Measurements from ENCODE around the gene C4A. TPM values are rescaled to one million over a fixed set of nuclear protein-coding genes. Genes with fewer than 3 reads are reported as not detected.

Gene C4A
- total and polyA plus RNA-seq, 10 of the 15 experiments (the other 5 are each of a cell fraction or from before 2014, with no cell fraction given) = 0.13 to 5.4 (median 0.88) TPM; not detected in 1

DNA sequence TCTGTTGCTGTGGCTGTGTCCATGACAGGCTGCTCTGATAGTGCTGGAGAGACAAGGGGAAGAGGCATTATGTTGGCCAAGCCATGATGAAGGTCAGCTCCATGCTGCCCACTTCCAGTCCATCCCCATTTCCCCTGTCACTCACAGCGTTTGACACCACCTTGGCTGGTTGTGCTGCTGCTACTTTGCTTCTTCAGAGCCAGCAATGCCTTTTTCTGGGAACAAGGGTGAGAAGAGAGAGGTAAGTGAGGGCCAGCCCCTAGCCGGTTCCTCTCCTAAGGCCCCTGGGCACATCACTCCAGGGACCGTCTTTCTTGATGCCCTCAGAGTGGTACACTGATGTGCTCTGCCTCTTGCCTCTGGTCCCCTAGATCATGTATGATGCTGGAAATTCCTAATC lies 25.1 kb upstream of the C4A start:
- Histone ChIP-seq H2AFZ (ENCODE audit: control insufficient read depth, low read depth, low read length) (no peak overlapping the region), H3K27me3 (replicated peaks in 1 of 2; ENCODE audit: control insufficient read depth in 2 of 2, insufficient read depth in 2 of 2, low read length in 1 of 2) (no peaks in the 10 kb centered on the region), H3K4me1 (ENCODE audit: control insufficient read depth, insufficient read depth, low read length) (peaks cover 11% of the 10 kb centered on the region), H3K4me2 (ENCODE audit: control insufficient read depth, insufficient read depth) (no peak overlapping the region), H3K79me2 (ENCODE audit: control insufficient read depth, insufficient read depth, low read length) (peaks cover 27% of the 10 kb centered on the region), H3K9ac (ENCODE audit: control insufficient read depth, insufficient read depth, low read length) (no peak overlapping the region), H3K9me3 (replicated peaks; ENCODE audit: control insufficient read depth, insufficient read depth, low read length) (no peaks in the 10 kb centered on the region), H3K4me3 (no peak overlapping the region), H3K36me3 (ENCODE audit: control insufficient read depth in 2 of 2, insufficient read depth in 2 of 2, low read length in 1 of 2) (peaks cover 8 to 21% of the 10 kb centered on the region in 2 experiments), H4K20me1 (ENCODE audit: control insufficient read depth, insufficient read depth) (no peaks in the 10 kb centered on the region), H3K27ac (ENCODE audit: control insufficient read depth, insufficient read depth) (no peak overlapping the region)
- intact Hi-C loops (cut with micrococcal nuclease; ENCODE audit: unreplicated experiment) (no loop called here), in situ Hi-C loops (cut with MboI) (no loop called here)
- no peak for FAIRE-seq
- SMC1A ChIA-PET (ENCODE audit: uncharacterized antibody, unreplicated experiment) = interaction anchor here (1.5 kb wide), 1 partner anchor 59 kb away, joined by 4 read pairs; the partner anchor contains the start of gene EHMT2
- no peak for DNase-seq (ENCODE audit: low read depth, low spot score)
- TF ChIP-seq ZNF24 (IDR thresholded peaks at IDR 0.05) (no peak), FOXM1 (IDR thresholded peaks at IDR 0.05; ENCODE audit: low read depth, low read length) (no peak), MYB (IDR thresholded peaks at IDR 0.05; ENCODE audit: borderline replicate concordance, low read depth, low read length) (no peak), KAT2A (conservative IDR thresholded peaks at IDR 0.05; ENCODE audit: control insufficient read depth, low read depth, low read length) (no peak), JUND (IDR thresholded peaks at IDR 0.05; ENCODE audit: low read depth, low read length) (no peak), PAX8 (IDR thresholded peaks at IDR 0.05) (no peak), IRF4 (IDR thresholded peaks at IDR 0.05; ENCODE audit: low read depth, low read length) (no peak), SRF (IDR thresholded peaks at IDR 0.05; ENCODE audit: low read depth in 2 of 2, low read length in 2 of 2) (no peak), POU2F2 (IDR thresholded peaks at IDR 0.05; ENCODE audit: borderline replicate concordance, low read depth, low read length) (no peak), E4F1 (IDR thresholded peaks at IDR 0.05; ENCODE audit: borderline replicate concordance, partially characterized antibody) (no peak), NFYA (IDR thresholded peaks at IDR 0.05; ENCODE audit: borderline replicate concordance, low read depth, low read length) (no peak), EP300 (IDR thresholded peaks at IDR 0.05; ENCODE audit: borderline replicate concordance in 1 of 2, control insufficient read depth in 1 of 2, low read depth in 2 of 2, low read length in 2 of 2) (no peak), CREB1 (IDR thresholded peaks at IDR 0.05; ENCODE audit: low read depth) (no peak), FOXK2 (IDR thresholded peaks at IDR 0.05) (no peak), IKZF2 (IDR thresholded peaks at IDR 0.05) (no peak), SIX5 (IDR thresholded peaks at IDR 0.05; ENCODE audit: low read depth, low read length, severe bottlenecking) (no peak)
- TF ChIP-seq, protein P1, sequence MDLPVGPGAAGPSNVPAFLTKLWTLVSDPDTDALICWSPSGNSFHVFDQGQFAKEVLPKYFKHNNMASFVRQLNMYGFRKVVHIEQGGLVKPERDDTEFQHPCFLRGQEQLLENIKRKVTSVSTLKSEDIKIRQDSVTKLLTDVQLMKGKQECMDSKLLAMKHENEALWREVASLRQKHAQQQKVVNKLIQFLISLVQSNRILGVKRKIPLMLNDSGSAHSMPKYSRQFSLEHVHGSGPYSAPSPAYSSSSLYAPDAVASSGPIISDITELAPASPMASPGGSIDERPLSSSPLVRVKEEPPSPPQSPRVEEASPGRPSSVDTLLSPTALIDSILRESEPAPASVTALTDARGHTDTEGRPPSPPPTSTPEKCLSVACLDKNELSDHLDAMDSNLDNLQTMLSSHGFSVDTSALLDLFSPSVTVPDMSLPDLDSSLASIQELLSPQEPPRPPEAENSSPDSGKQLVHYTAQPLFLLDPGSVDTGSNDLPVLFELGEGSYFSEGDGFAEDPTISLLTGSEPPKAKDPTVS (IDR thresholded peaks at IDR 0.05; ENCODE audit: low read depth, low read length) = no peak
- TF ChIP-seq, protein P2, sequence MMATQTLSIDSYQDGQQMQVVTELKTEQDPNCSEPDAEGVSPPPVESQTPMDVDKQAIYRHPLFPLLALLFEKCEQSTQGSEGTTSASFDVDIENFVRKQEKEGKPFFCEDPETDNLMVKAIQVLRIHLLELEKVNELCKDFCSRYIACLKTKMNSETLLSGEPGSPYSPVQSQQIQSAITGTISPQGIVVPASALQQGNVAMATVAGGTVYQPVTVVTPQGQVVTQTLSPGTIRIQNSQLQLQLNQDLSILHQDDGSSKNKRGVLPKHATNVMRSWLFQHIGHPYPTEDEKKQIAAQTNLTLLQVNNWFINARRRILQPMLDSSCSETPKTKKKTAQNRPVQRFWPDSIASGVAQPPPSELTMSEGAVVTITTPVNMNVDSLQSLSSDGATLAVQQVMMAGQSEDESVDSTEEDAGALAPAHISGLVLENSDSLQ (IDR thresholded peaks at IDR 0.05) = no peak
- 91% methylated on average over 3 of the region's 3 CpGs for WGBS (ENCODE audit: insufficient coverage, insufficient replicate concordance, low lambda C conversion rate, missing lambda C conversion rate)
- RAD21 ChIA-PET (ENCODE audit: unreplicated experiment) = no interaction called here
- BruUV-seq (replicated peaks) = no TSS peak
- POLR2A ChIA-PET = interaction anchor here (0.9 to 4.4 kb wide), 3 partner anchors 16 to 340 kb away, joined by 3 to 48 read pairs (median 3); partner anchors contain the start of gene DXO
- CTCF ChIA-PET = interaction anchor here (2.5 kb wide), 1 partner anchor 17 kb away, joined by 7 read pairs; no protein-coding TSS in a partner anchor
- ATAC-seq = no peak

Data from GM12878 (cell line).